Measurements from ENCODE around the gene ARVCF.
"Not testable (repeated sequence)": the region's sequence is repeated elsewhere in the genome, so short reads cannot be mapped to it uniquely, and the experiment has no call there.

Gene ARVCF

DNA sequence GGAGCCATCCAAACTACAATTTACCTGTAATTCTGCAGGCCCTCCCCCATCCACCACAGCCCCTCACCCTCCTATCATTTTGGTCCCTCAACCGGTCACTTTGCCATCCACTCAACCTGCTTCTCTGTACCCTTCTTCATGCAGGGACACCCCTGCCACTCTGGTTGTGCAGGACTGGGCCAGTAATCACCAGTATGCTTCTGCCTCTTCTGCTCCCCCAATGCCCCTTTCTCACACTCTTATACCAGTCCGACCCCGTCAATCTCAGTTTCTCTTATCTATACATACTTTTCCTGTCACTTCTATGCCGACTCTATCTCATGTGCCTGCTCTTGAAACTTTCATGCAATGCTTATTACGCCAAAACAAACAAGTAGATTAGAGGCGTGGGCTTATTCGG is 80.1 kb downstream of the ARVCF start:
- DNase-seq (ENCODE audit: low read depth in 2 of 2): no peak

DNA sequence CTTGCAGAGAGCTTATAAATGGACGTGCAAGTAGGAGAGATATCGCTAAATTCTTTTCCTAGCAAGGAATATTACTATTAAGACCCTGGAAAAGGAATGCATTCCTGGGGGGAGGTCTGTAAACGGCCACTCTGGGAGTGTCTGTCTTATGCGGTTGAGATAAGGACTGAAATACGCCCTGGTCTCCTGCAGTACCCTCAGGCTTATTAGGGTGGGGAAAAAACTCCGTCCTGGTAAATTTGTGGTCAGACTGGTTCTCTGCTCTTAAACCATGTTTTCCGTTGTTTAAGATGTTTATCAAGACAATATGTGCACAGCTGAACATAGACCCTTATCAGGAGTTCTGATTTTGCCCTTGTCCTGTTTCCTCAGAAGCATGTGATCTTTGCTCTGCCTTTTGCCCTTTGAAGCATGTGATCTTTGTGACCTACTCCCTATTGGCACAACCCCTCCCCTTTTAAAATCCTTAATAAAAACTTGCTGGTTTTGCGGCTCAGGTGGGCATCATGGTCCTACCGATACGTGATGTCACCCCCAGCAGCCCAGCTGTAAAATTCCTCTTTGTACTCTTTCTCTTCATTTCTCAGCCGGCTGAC is 81.4 kb downstream of the ARVCF start:
- DNase-seq (ENCODE audit: low read depth in 2 of 2): not testable (repeated sequence)

DNA sequence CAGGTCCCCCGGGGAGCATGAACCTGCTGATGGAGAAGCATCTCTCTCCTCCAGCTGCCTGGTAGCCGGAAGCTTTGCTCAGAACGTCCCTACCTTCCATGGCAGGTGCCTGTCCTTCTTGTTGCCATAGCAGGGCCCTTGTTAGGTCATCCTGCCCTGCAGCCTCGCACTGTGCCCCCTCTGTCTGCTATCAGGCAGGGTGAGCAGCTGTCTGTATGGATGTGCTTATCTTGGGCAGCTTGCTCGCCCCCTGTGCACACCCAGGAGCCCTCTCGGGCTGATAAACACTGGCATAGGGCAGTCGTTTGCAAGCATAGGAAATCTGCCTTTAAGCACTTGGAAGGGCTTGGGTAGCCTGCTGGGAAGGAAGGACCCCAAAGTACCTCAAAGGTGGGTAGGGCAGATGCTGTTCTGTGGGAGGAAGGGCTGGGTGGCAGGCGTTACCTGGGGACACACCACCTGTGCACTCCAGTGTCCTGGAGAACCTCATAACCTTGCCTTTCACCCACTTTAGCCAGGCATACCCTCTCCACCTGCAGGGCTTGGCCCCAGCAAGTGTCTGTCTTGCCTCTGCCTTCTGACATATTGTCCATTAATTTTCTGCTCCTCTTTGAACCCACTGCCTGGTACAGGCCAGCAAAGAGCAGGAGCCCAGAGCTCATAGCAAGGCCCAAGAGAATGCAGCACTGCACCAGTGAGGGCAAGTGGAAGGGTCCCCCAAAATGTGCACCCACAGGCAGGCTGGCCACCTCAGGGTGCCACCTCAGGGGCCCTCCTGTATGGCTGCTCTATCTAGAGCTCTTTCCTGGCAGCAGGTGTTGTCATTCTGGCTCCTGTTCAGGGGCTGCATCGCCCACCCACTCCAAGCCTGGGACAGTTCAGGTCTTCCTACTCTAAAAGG is 83.0 kb downstream of the ARVCF start:
- DNase-seq (ENCODE audit: low read depth in 2 of 2): no peak

DNA sequence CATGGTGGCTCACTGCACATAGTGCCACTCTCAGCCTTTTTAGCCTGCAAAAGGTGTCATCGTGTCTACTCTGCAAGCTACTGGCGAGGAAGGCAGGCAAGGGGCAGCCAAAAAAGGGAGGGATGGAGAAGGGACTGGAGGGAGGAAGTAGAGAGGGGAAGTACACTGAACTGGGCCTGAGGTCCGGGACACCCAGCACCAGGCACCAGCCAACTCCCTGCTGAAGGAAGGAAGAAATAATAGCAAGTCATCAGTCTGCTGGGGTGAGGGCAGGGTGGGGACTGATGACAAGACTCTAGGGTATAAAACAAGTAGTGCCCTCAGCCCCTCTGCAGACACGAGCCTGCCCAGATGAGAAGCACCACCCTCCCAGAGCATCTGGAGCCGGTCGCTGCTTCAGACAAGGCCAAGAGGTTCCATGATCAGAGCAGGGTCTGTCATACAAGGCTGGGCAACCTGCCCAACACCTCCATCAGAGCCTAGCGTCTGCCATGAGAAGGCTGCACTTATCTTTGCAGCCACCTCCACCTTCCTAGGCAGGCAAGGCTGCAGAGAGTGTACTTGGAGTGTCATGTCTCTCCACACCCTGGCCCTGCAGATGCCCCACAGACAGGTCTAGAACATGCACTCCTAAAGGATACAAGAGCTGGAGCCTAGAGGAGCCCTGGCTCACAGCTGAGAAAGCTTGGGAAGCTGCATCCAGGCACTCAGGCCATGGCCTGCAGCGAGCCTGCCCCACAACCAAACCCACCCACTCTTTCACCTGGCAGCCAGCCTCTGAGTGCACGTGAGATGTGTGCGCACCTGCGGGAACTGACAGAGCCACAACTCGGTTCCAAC is 84.0 kb downstream of the ARVCF start:
- no peak for DNase-seq (ENCODE audit: low read depth in 2 of 2)

DNA sequence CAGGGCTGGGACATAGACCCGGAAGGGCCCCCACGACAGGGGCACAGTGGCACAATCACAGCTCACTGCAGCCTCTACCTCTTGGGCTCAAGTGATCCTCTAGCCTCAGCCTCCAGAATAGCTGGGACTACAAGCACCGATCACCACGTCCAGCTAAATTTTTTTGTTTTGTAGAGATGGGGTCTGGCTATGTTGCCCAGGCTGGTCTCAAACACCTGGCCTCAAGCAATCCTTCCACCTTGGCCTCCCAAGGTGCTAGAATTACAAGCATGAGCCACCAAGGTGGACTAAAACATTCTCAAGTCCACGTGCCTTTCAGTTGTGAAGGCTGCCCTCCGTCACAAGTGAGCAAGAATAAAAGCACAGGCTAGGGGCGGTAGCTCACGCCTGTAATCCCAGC is 85.1 kb downstream of the ARVCF start:
- no peak for DNase-seq (ENCODE audit: low read depth in 2 of 2)

DNA sequence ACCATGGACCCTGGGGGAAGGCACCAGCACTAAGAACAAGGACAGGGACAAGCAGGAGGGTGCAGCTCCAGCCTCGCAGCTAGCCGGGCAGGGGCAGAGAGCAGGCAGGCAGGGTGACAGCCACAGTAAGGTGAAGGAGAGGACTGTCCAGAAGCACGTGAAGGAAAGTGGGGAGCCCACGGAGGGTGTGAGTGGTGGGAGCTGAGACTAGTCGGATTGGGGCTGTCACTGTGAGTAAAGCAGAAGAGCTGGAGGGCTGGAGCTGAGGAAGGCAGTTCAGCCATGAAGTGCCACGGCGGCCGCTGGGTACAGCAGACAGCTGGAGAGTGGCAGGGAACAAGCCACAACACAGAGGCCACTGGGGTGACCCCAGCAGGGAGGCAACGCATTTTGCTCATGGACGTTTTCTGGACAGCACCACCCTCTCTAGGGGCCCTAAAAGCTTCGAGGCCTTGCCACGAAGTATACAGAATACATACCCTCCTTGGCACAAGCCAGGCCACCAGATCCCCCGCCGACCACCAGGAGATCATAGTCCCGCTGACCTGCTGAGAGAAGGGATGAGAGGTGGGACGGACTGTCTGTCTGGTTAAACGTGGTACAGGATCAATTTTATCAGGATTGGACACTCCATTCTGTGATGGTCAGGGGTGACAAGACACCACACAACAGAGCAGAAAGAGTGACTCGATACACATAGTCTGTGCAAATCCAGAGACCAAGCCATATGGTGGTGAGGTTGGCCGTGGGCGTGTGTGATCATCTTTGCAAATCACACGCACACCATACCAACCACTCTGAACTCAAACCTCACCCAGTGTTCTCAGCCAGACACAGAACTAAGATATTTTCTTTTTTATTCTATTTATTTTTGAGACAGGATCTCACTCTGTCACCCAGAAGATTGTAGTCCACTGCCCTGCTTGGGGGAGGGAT is 85.8 kb downstream of the ARVCF start:
- DNase-seq (ENCODE audit: low read depth in 2 of 2): no peak

DNA sequence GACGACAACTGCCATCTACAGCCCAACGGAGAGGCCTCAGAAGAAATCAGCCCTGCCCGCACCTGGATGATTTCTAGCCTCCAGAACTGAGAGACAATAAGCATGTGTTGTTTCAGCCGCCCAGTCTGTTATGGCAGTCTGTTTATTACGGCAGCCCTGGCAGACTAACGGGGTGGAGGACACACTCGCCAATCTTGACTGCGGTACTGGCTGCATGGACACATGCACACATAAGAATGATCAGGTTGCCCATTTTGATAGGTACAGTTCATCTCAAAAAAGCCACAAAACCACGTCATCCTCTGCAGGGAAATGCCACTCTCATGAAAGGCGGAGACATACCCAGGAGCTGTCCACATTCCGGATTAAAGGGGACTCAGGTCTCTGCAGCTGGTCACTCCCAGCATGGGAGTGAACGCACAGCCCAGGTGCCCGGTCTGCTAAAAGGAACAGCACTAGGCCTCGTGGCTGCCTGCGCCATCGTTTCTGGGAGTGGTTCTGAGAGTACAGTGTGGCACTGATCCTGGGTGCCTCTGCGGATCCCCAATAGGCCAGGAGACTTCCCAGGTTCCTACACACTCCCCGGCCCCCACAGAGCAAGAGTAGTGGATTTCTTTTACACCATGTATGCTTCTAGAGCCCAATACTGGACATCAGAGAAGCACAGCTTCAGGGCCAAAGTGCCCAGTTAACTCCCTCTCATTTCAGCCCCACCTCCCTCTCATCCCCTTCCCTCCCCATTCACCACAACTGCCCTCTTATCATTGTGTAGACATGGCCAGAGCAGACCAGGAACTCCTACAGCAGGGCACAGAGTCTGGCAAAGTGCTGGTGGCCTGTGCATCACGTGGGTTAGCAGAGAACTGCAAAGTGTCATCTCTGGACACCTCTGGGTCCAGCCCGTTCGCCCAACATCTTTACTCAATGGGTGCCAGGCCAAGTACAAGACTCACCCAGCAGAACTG is 86.8 kb downstream of the ARVCF start:
- DNase-seq (ENCODE audit: low read depth in 2 of 2): no peak

DNA sequence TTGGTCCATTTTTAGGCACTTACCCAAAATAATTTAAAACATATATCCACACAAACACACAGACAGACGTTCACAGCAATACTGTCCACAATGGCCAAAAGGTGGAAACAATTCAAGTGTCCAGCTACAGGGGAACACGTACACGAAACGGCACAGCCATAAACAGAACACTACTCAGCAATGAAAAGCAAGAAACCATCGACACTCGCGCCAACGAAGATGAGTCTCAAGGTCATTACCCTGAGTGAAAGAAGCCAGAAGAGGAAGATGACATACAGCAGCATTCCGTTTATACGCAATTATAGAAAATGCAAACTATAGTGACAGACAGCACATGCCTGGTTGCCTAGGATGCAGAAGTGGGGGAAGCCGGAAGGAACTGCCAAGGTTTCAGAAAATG is 88.4 kb downstream of the ARVCF start:
- no peak for DNase-seq (ENCODE audit: low read depth in 2 of 2)

DNA sequence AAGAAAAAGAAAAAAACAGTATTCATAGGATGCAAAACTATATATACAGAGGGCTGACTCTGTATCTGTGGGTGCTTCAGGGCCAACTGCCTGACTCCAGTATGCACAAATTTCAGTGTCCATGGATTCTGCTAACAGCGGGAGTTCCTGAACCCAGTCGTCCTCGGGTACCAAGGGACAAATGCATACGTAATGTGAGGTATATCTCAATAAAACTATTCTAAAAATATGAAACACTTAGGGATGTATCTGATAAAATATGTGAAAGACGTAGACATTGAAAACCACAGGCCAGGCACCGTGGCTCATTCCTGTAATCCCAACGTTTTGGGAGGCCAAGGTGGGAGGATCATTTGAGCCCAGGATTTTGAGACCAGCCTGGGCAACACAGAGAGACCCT is 88.9 kb downstream of the ARVCF start:
- DNase-seq (ENCODE audit: low read depth in 2 of 2): no peak

DNA sequence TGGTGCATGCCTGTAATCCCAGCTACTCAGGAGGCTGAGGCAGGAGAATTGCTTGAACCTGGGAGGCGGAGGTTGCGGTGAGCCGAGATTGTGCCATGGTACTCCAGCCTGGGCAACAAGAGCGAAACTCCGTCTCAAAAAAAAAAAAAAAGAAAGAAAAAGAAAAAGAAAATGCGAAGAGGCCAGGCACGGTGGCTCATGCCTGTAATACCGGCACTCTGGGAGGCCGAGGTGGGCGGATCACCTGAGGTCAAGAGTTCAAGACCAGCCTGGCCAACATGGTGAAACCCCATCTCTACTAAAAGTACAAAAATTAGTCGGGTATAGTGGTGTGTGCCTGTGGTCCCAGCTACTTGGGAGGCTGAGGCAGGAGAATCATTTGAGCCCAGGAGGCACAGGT is 90.6 kb downstream of the ARVCF start:
- not testable (repeated sequence) for DNase-seq (ENCODE audit: low read depth in 2 of 2)

DNA sequence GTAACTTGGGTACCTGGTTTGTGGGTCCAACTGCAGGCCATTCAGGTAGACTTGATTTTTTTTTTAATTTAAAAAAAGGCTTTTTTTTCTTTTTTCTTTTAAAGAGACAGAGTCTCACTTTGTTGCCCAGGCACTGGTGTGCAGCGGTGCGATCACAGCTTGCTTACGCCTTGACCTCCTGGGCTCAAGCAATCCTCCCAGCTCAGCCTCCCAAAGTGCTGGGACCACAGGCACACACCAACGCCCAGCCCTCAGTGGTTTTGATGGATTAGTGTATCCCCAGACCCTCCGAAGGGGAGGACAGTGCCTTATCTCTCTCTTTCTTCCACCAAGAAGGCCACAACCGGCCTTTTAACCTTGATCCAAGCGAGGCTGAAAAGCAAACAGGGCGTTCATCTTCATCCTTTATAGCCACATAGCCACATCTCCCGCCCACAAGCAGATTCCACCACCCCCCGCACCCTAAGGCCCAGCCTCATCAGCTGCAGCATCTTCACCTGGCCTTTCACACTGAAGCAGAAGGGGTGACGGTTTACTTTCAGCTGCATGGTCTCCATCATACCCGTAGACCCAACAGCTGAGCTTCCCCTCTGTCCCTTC is 92.6 kb downstream of the ARVCF start:
- no peak for DNase-seq (ENCODE audit: low read depth in 2 of 2)

DNA sequence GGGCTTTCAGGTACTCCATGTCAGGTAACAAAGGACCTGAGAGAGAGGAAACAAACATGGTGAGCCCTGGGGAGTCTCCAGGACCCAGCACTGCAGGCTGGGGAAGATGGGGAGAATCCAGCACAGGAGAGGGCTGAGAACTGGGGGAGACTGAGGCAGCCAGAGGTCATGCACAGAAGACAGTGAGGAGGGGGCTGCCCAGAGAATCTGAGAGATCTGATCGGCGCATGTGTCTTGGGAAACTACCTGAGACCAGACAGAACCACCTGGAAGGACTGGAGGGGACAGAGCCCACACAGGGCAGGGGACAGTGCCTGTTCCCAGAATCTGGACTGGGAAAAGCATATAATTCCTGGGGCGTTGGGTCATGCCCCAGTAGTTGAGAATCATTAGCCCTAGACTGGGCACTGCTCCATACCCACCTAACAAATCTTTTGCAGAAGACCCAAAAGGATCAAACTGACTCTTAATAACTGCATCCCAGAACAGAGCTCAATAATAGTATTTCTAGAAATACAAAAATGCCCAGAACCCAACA is 95.0 kb downstream of the ARVCF start:
- DNase-seq (ENCODE audit: low read depth in 2 of 2): no peak

Data from stimulated activated CD8-positive, alpha-beta memory T cell treated with anti-CD3 and anti-CD28 coated beads, Interleukin-2, amount 100 ng/mL, for 48 hours (primary cell).